Keratinocyte (primary cell): ENCODE data around the gene CDHR1. TPM values are rescaled to one million over a fixed set of nuclear protein-coding genes. Genes with fewer than 3 reads are reported as not detected.
"Not testable (repeated sequence)": the region's sequence is repeated elsewhere in the genome, so short reads cannot be mapped to it uniquely, and the experiment has no call there.

Source experiments
- DNase-seq: peaks from one replicate; pipeline ENCODE4 v3.0.0-alpha.2; 2011; ENCODE audit warnings: low read depth, missing footprints, low spot score
- FAIRE-seq: peaks from 2 replicates; lab custom pipeline; 2011; peaks lifted over from hg19 to GRCh38; lab: Jason Lieb, UNC
- H2AFZ ChIP-seq: 2 replicates; pipeline ENCODE4 v1.6.0; 2012; ENCODE audit warnings: low read length, control low read depth, inconsistent platforms; ENCODE audit not compliant: control insufficient read depth
- H3K27ac ChIP-seq: 2 replicates; pipeline ENCODE4 v1.5.1; 2011; ENCODE audit warnings: low read length; ENCODE audit not compliant: control insufficient read depth, insufficient read depth
- H3K27me3 ChIP-seq: 3 replicates; pipeline ENCODE4 v1.6.0; 2011; ENCODE audit warnings: low read length; ENCODE audit not compliant: control insufficient read depth, insufficient read depth; ENCODE audit errors: extremely low read depth
- H3K36me3 ChIP-seq, 2 experiments: 2 replicates in 1 of 2; 3 replicates in 1 of 2; pipeline ENCODE4 v1.5.1; 2011; ENCODE audit warnings: low read length in 2 of 2, mild to moderate bottlenecking in 1 of 2; ENCODE audit not compliant: control insufficient read depth in 2 of 2, insufficient read depth in 2 of 2; ENCODE audit errors: extremely low read depth in 1 of 2
- H3K4me1 ChIP-seq: 3 replicates; pipeline ENCODE4 v1.5.1; 2011; ENCODE audit warnings: low read length; ENCODE audit not compliant: control insufficient read depth, insufficient read depth; ENCODE audit errors: extremely low read depth
- H3K4me2 ChIP-seq: 3 replicates; pipeline ENCODE4 v1.6.0; 2011; ENCODE audit warnings: low read depth, low read length; ENCODE audit not compliant: control insufficient read depth, insufficient read depth; ENCODE audit errors: extremely low read depth
- H3K4me3 ChIP-seq, 3 experiments: fragments of 200-600 bp in 1 of 3; sonication (generic) in 1 of 3; 2 replicates in 2 of 3; 3 replicates in 1 of 3; pipeline ENCODE4 v1.5.1; 2011 to 2016; ENCODE audit warnings: low read length in 3 of 3, mild to moderate bottlenecking in 3 of 3, control low read depth in 2 of 3, inconsistent platforms in 1 of 3, low read depth in 1 of 3, mixed read lengths in 1 of 3, mixed run types in 1 of 3, moderate library complexity in 1 of 3; ENCODE audit not compliant: control insufficient read depth in 2 of 3, insufficient read depth in 2 of 3; ENCODE audit errors: extremely low read depth in 1 of 3
- H3K79me2 ChIP-seq: 2 replicates; pipeline ENCODE4 v1.6.0; 2012; ENCODE audit warnings: low read length; ENCODE audit not compliant: control insufficient read depth, insufficient read depth
- H3K9ac ChIP-seq: 3 replicates; pipeline ENCODE4 v1.6.0; 2011; ENCODE audit warnings: low read length; ENCODE audit not compliant: control insufficient read depth, insufficient read depth; ENCODE audit errors: extremely low read depth
- H3K9me1 ChIP-seq: 3 replicates; pipeline ENCODE4 v1.6.0; 2011; ENCODE audit warnings: low read length; ENCODE audit not compliant: control insufficient read depth, insufficient read depth; ENCODE audit errors: extremely low read depth
- H3K9me3 ChIP-seq: 2 replicates; pipeline ENCODE4 v1.5.1; 2012; ENCODE audit warnings: low read depth, low read length; ENCODE audit not compliant: control insufficient read depth
- H4K20me1 ChIP-seq: 3 replicates; pipeline ENCODE4 v1.6.0; 2011; ENCODE audit warnings: low read length; ENCODE audit not compliant: control insufficient read depth, insufficient read depth; ENCODE audit errors: extremely low read depth
- EZH2 ChIP-seq: IDR thresholded peaks from one replicate; pipeline ENCODE4 v1.6.1; 2012; ENCODE audit warnings: inconsistent platforms, mild to moderate bottlenecking, low read length, moderate library complexity
- dilution Hi-C: fragments of 300-500 bp; cut with MboI; formaldehyde crosslinking; loops from one replicate; pipeline ENCODE4 v1.7.0; 2020; ENCODE audit warnings: low sequenced_read_pairs; ENCODE audit not compliant: extremely low pct_ligation_motif_present
- polyA plus RNA-seq, 5 experiments: library from polyadenylated mRNA; depleted of rRNA in 3 of 5; stranded (reverse) in 3 of 5; stranded (forward) in 1 of 5; unstranded in 1 of 5; fragments of >200 nt; gene quantifications; 1 replicate in 1 of 5; 2 replicates in 3 of 5; 3 replicates in 1 of 5; pipeline versions ENCODE4 v1.2.1 to v1.2.3, GENCODE V29; 2011 to 2012; ENCODE audit warnings: missing spikeins in 2 of 5, low read depth in 1 of 5, low replicate concordance in 1 of 5
- TF ChIP-seq, protein P1 (sequence below), 3 experiments: IDR thresholded peaks in 1 of 3; conservative IDR thresholded peaks in 1 of 3; optimal IDR thresholded peaks in 1 of 3; 2 replicates in 2 of 3; 3 replicates in 1 of 3; pipeline versions ENCODE3 to v1.5.1; 2011; ENCODE audit warnings: low read length in 3 of 3, mild to moderate bottlenecking in 3 of 3, moderate library complexity in 2 of 3, control low read depth in 1 of 3, inconsistent platforms in 1 of 3; ENCODE audit not compliant: insufficient read depth in 2 of 3; ENCODE audit errors: extremely low read depth in 1 of 3

Gene CDHR1
- polyA plus RNA-seq, 1 donor (not counting 4 experiments of a cell fraction or from before 2014, with no cell fraction given), result 5.2 TPM

DNA sequence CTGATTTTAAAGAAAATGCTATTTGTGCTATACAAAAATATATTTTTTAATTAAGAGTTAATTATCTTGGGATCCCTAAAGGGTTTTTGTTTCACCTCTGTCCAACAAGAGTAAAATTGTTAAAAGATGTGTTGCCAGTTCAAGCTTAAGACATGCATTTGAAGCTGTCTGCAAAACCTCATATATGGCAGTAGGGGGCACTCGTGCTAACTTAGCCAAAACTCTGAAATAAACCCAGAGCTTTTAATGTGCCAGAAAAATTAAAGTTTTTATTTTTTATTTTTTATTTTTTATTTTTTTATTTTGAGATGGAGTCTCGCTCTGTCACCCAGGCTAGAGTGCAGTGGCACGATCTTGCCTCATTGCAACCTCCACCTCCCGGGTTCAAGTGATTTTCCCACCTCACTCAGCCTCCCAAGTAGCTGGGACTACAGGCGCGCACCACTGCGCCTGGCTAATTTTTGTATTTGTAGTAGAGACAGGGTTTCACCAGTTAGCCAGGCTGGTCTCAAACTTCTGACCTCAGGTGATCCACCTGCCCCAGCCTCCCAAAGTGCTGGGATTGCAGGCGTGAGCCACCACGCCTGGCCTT, 46.2 kb upstream of the CDHR1 start:
- not testable (repeated sequence) for H3K9me3 ChIP-seq, H4K20me1 ChIP-seq, DNase-seq, H3K9me1 ChIP-seq, FAIRE-seq, H3K4me3 ChIP-seq, H3K79me2 ChIP-seq, H3K4me2 ChIP-seq, H3K4me1 ChIP-seq, H3K9ac ChIP-seq, H3K27me3 ChIP-seq, H2AFZ ChIP-seq, H3K27ac ChIP-seq
- peaks cover 28 to 42% of the 10 kb centered on the region in 2 experiments for H3K36me3 ChIP-seq
- dilution Hi-C loops, result loop anchor here (10.0 kb wide), 1 partner anchor 57 kb away; no protein-coding TSS in a partner anchor
- TF ChIP-seq, protein P1, sequence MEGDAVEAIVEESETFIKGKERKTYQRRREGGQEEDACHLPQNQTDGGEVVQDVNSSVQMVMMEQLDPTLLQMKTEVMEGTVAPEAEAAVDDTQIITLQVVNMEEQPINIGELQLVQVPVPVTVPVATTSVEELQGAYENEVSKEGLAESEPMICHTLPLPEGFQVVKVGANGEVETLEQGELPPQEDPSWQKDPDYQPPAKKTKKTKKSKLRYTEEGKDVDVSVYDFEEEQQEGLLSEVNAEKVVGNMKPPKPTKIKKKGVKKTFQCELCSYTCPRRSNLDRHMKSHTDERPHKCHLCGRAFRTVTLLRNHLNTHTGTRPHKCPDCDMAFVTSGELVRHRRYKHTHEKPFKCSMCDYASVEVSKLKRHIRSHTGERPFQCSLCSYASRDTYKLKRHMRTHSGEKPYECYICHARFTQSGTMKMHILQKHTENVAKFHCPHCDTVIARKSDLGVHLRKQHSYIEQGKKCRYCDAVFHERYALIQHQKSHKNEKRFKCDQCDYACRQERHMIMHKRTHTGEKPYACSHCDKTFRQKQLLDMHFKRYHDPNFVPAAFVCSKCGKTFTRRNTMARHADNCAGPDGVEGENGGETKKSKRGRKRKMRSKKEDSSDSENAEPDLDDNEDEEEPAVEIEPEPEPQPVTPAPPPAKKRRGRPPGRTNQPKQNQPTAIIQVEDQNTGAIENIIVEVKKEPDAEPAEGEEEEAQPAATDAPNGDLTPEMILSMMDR (optimal IDR thresholded peaks at IDR 0.05 in 1 of 3, IDR thresholded peaks at IDR 0.05 in 1 of 3, conservative IDR thresholded peaks at IDR 0.05 in 1 of 3; ENCODE audit: extremely low read depth in 1 of 3, insufficient read depth in 2 of 3, low read length in 3 of 3), result peak; percentile 37 to 55 (median 44)

DNA sequence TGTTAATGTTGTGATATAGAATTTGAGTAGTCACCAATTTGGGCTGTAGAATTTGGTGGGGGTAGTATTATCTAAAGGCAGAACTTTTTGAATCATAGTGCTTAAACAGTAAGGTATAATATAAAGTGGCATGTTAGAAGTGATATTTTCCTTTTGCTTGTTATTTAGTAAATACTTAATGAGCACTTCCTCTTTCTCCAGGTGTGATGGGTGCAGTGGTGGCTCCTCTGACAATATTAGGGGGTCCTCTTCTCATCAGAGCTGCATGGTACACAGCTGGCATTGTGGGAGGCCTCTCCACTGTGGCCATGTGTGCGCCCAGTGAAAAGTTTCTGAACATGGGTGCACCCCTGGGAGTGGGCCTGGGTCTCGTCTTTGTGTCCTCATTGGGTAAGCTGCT, 44.5 kb upstream of the CDHR1 start:
- Histone ChIP-seq H3K27ac (no peak overlapping the region), H4K20me1 (no peaks in the 10 kb centered on the region), H3K9me1 (no peaks in the 10 kb centered on the region), H3K4me3 (no peak overlapping the region), H3K4me2 (no peak overlapping the region), H2AFZ (no peak overlapping the region), H3K4me1 (no peaks in the 10 kb centered on the region), H3K27me3 (no peaks in the 10 kb centered on the region), H3K79me2 (no peaks in the 10 kb centered on the region), H3K9ac (no peak overlapping the region), H3K36me3 (peaks cover 26 to 44% of the 10 kb centered on the region in 2 experiments), H3K9me3 (no peaks in the 10 kb centered on the region)
- TF ChIP-seq, protein P1 (optimal IDR thresholded peaks at IDR 0.05 in 1 of 3, IDR thresholded peaks at IDR 0.05 in 1 of 3, conservative IDR thresholded peaks at IDR 0.05 in 1 of 3; ENCODE audit: extremely low read depth in 1 of 3, insufficient read depth in 2 of 3, low read length in 3 of 3), result no peak
- TF ChIP-seq EZH2, result no peak
- no peak for FAIRE-seq
- dilution Hi-C loops, result loop anchor here (10.0 kb wide), 1 partner anchor 55 kb away; no protein-coding TSS in a partner anchor
- DNase-seq, result no peak
